Activated T-cell treated with anti-CD3 and anti-CD28 coated beads, Interleukin-2, amount 50 U/mL, for 4 hours (primary cell): Measurements from ENCODE around the gene ATF7. TPM values are rescaled to one million over a fixed set of nuclear protein-coding genes. Genes with fewer than 3 reads are reported as not detected.
"Not testable (repeated sequence)": the region's sequence is repeated elsewhere in the genome, so short reads cannot be mapped to it uniquely, and the experiment has no call there.

Experiments used
- ATAC-seq, 2 donors: fragments of 200-7000 bp; cut with Tn5 transposase; one replicate each; pipeline ENCODE4 v1.10.0; 2021
- DNase-seq: peaks from one replicate; pipeline ENCODE4 v3.0.0-alpha.2; 2020
- H3K27me3 Mint-ChIP-seq: one replicate; pipeline ENCODE4 v1.8.0; 2021; ENCODE audit warnings: low read depth, mixed read lengths
- H3K36me3 Mint-ChIP-seq: one replicate; pipeline ENCODE4 v1.8.0; 2022; ENCODE audit warnings: mixed read lengths; ENCODE audit not compliant: insufficient read depth
- H3K4me1 Mint-ChIP-seq: one replicate; pipeline ENCODE4 v1.8.0; 2021; ENCODE audit warnings: low read depth, mixed read lengths
- H3K4me3 Mint-ChIP-seq: one replicate; pipeline ENCODE4 v1.8.0; 2021; ENCODE audit warnings: mild to moderate bottlenecking, moderate library complexity, mixed read lengths
- H3K9me3 Mint-ChIP-seq: one replicate; pipeline ENCODE4 v1.8.0; 2021; ENCODE audit warnings: mixed read lengths
- total RNA-seq, 3 donors: library from RNA; stranded (reverse); gene quantifications; one replicate each; pipeline ENCODE4 v1.2.1, GENCODE V29; 2021

The ATF7 gene
- total RNA-seq, 3 donors from 2014 or later = 19.2 to 23.2 (median 20.9) TPM

DNA sequence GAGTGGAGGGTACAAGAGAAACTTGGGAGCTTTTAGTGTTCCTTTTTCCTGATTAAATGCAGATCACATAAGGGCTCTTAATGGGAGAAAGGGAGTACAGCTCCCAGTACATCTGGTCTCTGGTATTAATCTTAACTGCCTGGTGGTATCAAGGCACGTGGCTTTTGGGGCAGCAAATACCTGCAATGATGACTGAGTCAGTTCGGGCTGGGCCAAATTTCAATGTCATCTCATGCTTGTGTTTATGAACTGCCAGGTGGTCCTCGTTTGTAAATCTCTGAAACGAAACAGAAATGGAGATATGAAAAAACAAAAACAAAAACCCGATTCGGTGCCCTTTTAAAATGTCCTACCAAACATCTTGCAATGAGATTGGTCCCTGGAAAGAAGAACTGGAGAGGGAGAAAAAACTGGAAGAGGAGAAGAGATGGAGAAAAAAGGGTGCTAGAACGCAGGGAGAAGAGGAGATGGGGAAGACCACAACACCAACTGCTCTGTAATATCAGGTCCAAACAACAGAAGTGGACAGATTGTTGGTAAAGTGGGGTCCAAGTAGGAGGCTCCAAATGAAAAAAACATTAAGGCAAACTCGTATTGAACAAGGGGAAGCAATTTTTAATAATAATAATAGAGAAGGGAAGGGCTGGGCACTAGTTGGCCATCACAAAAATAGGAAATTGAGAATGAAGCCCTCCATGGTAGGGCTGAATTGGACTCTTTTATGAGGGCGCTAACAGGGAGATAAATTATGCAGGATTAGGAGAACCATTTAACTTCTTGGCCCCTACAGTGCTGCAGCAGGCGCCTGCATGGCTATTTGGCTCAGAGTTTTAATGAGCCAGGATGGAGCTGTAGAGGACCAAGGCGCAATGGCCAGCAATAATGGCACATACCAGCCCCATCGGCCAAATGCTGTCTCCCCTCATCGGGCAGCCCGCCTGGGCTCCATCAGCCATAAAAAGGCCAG lies 73.5 kb downstream of the ATF7 start:
- H3K4me1 Mint-ChIP-seq = peaks cover 3% of the 10 kb centered on the region
- ATAC-seq (no peak), DNase-seq (no peak)
- H3K27me3 Mint-ChIP-seq = no peaks in the 10 kb centered on the region
- H3K36me3 Mint-ChIP-seq = peaks cover 10% of the 10 kb centered on the region
- no peaks in the 10 kb centered on the region for H3K9me3 Mint-ChIP-seq
- H3K4me3 Mint-ChIP-seq = no peak overlapping the region

DNA sequence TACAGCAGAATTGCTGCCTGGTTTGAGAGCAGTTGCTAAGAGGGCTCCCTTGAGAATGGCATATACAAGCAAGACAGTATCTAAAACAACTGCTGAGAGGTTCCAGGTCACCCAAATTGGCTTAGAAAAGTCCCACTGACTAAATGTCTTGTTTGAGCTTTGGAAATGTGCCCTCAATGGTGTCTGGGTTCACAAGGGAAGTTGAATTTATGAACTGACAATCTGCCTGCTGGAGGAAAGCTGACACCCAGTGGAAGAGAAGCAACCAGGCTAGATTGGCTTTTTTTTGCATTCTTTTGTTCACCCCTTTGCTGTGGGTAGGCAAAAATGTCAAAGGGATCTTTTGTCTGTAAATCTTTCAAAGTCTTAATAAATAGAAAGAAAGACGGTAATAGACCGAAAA lies 74.3 kb downstream of the ATF7 start:
- no peak for ATAC-seq
- Mint-ChIP-seq H3K9me3 (no peaks in the 10 kb centered on the region), H3K27me3 (no peaks in the 10 kb centered on the region), H3K4me3 (no peak overlapping the region), H3K36me3 (peaks cover 10% of the 10 kb centered on the region), H3K4me1 (no peaks in the 10 kb centered on the region)
- DNase-seq = no peak

DNA sequence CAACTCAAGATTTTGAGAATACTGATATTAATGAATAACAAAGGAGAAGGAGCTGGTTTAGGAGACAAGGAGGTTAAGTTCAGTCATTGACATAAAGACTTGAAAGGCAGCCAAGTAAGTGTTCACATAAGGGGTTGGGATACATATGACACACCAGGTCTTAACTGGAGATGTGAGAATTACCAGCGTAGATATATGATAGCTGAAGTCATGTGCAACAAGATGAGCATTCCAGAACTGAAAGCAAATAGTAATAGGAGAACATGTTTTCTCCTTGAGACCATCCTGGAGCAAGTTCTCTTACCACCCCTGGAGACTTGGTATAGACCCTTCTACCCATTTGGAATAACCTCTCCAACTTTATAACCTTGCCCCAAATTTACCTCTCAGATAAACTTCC lies 75.6 kb downstream of the ATF7 start:
- no peaks in the 10 kb centered on the region for H3K9me3 Mint-ChIP-seq
- no peaks in the 10 kb centered on the region for H3K27me3 Mint-ChIP-seq
- H3K4me3 Mint-ChIP-seq = no peak overlapping the region
- H3K36me3 Mint-ChIP-seq = peaks cover 10% of the 10 kb centered on the region
- no peaks in the 10 kb centered on the region for H3K4me1 Mint-ChIP-seq
- ATAC-seq (no peak), DNase-seq (no peak)

DNA sequence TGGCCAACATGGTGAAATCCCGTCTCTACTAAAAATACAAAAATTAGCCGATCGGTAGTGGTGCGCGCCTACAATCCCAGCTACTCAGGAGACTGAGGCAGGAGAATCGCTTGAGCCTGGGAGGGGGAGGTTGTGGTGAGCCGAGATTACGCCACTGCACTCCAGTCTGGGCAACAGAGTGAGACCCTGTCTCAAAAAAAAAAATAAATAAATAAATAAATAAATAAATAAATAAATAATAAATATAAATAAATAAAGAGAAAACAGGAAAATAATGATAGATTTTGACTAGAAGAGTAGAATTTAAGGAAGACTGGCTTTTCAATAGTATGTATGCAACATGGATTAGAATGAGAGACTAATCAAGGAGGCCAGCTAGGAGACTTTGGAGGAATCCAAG lies 76.1 kb downstream of the ATF7 start:
- peaks cover 10% of the 10 kb centered on the region for H3K36me3 Mint-ChIP-seq
- DNase-seq, H3K4me3 Mint-ChIP-seq, H3K27me3 Mint-ChIP-seq, ATAC-seq, H3K4me1 Mint-ChIP-seq, H3K9me3 Mint-ChIP-seq: not testable (repeated sequence)

DNA sequence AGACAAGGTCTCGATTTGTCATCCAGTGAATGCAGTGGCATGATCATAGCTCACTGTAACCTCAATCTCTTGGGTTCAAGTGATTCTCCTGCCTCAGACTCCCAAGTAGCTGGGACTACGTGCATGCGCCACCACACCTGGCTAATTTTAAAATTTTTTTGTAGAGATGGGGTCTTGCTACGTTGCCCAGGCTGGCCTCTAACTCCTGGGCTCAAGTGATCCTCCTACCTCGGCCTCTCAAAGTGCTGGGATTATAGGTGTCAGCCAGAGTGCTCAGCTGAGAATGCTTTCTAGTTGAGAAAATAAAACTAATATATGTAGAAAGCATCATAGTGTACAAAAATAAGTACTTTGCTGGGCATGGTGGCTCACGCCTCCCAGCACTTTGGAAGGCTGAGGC lies 77.8 kb downstream of the ATF7 start:
- not testable (repeated sequence) for DNase-seq, H3K9me3 Mint-ChIP-seq, H3K4me3 Mint-ChIP-seq, ATAC-seq, H3K4me1 Mint-ChIP-seq, H3K27me3 Mint-ChIP-seq
- H3K36me3 Mint-ChIP-seq = peaks cover 10% of the 10 kb centered on the region

DNA sequence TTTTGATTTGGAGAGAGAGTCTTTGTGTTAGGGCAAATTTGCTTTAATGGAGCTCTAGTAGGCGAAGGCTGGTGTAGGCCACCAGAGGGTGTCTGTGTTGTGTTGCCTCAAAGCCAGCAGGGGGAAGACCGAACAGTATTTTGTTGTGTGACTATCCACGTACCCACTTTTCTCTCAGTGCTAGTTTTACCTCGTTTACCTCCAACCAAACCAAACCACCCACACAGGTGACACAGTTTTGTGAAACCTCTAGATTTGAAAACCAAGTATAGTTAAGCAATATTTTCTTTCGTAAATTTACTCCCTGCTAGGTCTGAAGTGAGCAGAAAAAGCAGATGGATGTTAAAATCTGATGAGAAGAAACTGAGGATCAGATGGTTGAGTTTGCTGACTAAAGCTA lies 82.6 kb downstream of the ATF7 start:
- Mint-ChIP-seq H3K9me3 (no peaks in the 10 kb centered on the region), H3K4me3 (no peak overlapping the region), H3K36me3 (peaks cover 6% of the 10 kb centered on the region), H3K4me1 (peaks cover 9% of the 10 kb centered on the region), H3K27me3 (no peaks in the 10 kb centered on the region)
- ATAC-seq (peak; percentile 99), DNase-seq (peak; percentile 23)

DNA sequence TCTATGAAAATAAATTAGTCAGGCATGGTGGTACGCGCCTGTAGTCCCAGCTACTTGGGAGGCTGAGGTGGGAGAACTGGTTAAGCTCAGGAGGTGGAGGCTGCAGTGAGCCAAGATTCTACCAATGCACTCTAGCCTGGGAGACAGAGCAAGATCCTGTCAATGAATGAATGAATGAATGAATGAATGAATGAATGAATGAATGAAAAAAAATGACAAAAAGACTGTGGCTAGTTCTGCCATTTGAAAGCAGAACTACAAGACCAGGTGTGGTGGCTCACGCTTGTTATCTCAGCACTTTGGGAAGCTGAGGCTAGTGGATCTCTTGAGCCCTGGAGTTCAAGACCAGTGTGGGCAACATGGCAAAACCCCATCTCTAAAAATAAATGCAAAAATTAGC lies 86.7 kb downstream of the ATF7 start:
- Mint-ChIP-seq H3K4me3 (no peak overlapping the region), H3K36me3 (peaks cover 16% of the 10 kb centered on the region), H3K27me3 (no peaks in the 10 kb centered on the region), H3K4me1 (peaks cover 9% of the 10 kb centered on the region), H3K9me3 (no peaks in the 10 kb centered on the region)
- DNase-seq = no peak
- no peak for ATAC-seq

DNA sequence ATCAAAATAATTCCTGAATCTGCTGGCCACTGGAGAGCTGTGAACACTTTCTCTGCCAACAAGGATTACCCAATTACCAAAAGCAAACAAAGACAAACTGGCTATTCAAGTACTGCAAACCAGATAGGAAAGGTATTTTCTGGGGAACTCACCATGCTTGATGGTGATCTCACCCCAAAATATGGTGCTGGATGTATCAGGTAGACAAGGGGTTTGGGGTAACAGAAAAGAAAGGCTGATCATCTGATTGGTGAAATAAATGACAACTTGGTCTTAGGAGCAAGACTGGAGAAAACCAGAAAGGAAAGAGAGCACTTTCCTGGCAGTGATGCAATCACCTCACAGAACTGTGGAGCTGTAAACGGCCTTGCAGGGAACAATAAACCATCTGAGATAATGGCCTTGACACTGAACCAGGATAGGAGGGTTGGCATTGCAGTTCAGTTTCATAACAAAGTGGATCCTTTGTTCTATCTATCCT lies 87.9 kb downstream of the ATF7 start:
- ATAC-seq = no peak
- Mint-ChIP-seq H3K36me3 (peaks cover 20% of the 10 kb centered on the region), H3K4me3 (no peak overlapping the region), H3K4me1 (no peaks in the 10 kb centered on the region), H3K9me3 (no peaks in the 10 kb centered on the region), H3K27me3 (no peaks in the 10 kb centered on the region)
- no peak for DNase-seq

DNA sequence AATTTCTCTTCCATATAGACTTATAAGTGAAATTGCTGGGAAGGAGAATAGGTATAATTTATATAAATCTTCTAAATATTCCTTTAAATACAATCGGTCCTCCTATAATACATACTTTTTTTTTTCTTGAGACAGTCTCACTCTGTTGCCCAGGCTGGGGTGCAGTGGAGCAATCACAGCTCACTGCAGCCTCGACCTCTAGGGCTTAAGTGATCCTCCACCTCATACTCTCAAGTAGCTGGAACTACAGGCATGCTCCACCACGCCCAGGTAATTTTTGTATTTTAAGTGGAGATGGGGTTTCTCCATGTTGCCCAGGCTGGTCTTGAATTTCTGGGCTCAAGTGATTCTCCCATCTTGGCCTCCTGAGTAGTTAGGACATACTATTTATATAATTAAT lies 89.2 kb downstream of the ATF7 start:
- no peak for ATAC-seq
- Mint-ChIP-seq H3K36me3 (peaks cover 27% of the 10 kb centered on the region), H3K9me3 (no peaks in the 10 kb centered on the region), H3K4me1 (no peaks in the 10 kb centered on the region), H3K27me3 (no peaks in the 10 kb centered on the region), H3K4me3 (no peak overlapping the region)
- no peak for DNase-seq

DNA sequence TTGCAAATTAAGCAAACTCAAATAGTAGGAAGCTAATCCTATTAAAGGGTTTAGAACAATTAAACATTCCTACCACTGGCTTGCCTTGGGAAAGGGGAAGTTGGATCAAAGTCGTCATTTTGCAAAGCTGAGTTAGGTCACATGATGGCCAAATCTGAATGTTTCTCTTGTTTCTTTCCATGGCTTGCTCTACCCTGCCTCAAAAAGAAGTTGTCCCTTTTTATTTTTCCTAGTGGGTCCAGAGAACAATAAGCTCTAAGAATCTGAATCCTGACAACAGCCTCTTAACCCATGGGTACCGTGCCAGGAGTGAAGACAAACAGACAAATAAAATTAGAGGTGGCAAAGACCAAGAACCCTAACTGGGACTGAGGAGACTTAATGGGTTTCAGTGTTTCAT lies 92.7 kb downstream of the ATF7 start:
- H3K4me3 Mint-ChIP-seq = no peak overlapping the region
- no peak for ATAC-seq
- no peak for DNase-seq
- no peaks in the 10 kb centered on the region for H3K9me3 Mint-ChIP-seq
- peaks cover 28% of the 10 kb centered on the region for H3K36me3 Mint-ChIP-seq
- no peaks in the 10 kb centered on the region for H3K27me3 Mint-ChIP-seq
- no peaks in the 10 kb centered on the region for H3K4me1 Mint-ChIP-seq

DNA sequence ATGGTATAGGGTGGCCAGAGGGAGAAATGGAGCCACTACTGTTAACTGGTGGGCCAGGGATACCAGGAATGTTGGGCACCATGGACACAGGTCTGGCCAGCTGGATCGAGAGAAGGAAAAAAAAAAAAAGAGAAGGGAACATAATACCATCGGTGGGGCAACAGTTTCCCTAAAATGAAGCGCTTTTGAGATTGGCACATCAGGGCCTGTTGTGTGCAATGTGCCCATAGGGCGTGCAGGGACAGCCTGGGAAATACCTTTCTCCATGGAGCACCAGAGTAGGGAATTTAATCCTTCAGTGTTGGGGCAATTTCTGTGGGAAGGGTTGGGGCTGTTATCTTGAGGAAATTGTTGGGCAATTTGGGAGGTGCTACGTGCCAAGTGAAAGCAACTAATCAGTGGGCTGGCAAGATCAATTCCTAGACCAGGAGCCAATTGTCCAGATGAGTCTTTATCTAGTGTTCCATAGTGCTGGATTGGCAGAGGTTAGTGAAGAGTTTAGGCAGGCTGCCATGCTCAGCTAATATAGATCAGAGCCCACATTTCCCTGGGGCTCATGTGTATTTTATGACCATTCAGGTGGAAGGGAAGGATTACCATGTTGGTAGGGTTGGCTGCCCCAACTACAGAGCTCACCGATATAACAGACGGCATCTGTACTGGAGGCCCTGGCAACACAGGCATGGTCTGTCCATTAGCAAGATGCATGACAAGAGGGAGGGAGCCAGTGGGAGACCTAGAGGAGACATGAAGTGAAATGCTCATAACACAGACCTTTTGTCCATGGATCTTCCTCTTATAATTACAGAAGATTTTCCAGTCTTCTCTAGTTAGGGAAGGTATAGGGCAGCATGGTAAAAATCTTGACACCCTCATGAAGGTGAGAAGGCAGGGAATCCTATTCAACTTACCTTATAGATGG lies 93.4 kb downstream of the ATF7 start:
- ATAC-seq = no peak
- Mint-ChIP-seq H3K27me3 (no peaks in the 10 kb centered on the region), H3K4me3 (no peak overlapping the region), H3K36me3 (peaks cover 28% of the 10 kb centered on the region), H3K9me3 (no peaks in the 10 kb centered on the region), H3K4me1 (no peaks in the 10 kb centered on the region)
- DNase-seq = no peak

DNA sequence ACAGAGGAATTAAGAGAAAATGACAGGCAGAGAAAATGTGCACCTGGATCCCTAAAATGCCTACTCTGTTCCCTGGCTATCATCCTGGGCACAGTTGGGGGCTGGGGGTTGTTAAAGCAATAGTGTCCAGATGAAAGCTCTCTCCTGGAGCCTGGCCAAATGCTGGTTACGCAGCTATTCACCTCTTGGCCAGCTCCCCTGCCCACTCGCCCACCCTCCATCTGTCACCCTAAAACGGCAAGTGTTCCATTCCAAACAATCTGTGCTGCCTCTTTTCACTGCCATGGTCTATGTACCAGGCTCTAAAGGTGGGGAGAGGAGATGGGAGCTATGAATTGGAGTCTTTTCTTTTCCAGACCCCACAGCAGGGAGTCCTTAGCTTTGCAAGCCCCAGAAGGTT lies 94.2 kb downstream of the ATF7 start:
- no peaks in the 10 kb centered on the region for H3K4me1 Mint-ChIP-seq
- H3K27me3 Mint-ChIP-seq = no peaks in the 10 kb centered on the region
- ATAC-seq (no peak), DNase-seq (no peak)
- H3K9me3 Mint-ChIP-seq = no peaks in the 10 kb centered on the region
- no peak overlapping the region for H3K4me3 Mint-ChIP-seq
- H3K36me3 Mint-ChIP-seq = peaks cover 28% of the 10 kb centered on the region

DNA sequence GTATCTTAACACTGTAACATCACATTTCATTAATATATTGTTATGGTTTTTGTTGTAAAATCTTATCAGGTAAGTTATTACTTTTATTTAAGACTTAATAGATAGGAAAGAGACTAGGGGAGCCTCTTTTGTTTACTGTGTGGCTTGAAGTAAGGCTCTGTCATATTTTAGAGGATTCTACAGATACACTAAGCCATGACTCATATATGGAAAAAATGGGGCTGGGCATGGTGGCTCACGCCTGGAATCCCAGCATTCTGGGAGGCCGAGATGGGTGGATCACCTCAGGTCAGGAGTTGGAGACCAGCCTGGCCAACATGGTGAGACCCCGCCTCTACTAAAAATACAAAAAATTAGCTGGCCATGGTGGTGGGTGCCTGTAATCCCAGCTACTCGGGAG lies 95.3 kb downstream of the ATF7 start:
- Mint-ChIP-seq H3K36me3 (peaks cover 26% of the 10 kb centered on the region), H3K4me1 (no peaks in the 10 kb centered on the region), H3K4me3 (no peak overlapping the region), H3K27me3 (no peaks in the 10 kb centered on the region), H3K9me3 (no peaks in the 10 kb centered on the region)
- no peak for DNase-seq
- ATAC-seq = no peak

DNA sequence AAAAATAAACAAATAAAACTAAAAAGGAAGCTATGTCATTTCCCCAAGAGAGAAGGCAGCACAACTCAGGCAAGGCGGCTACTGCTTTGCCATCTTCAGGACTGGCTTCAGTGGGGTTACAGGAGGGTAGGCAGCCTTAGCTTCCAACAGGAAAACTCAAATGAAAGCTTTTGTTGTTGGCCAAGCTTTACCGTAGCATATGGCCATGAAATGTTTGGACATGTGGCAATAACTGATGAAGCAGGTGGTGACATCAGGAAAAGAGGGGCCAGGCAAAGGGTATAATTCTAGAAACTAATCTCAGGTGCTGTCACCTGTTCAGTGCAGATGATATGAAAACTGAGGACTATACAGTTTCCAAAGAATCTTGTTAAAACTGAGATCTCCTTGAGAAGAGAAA lies 96.1 kb downstream of the ATF7 start:
- peaks cover 22% of the 10 kb centered on the region for H3K36me3 Mint-ChIP-seq
- ATAC-seq = no peak
- H3K4me1 Mint-ChIP-seq = no peaks in the 10 kb centered on the region
- no peaks in the 10 kb centered on the region for H3K9me3 Mint-ChIP-seq
- DNase-seq = no peak
- no peak overlapping the region for H3K4me3 Mint-ChIP-seq
- H3K27me3 Mint-ChIP-seq = no peaks in the 10 kb centered on the region
